GM18505 (cell line): ENCODE measurements around the gene LY6G6C.

ENCODE experiments used
- ATAC-seq: cut with Tn5 transposase; IDR thresholded peaks from one replicate; pipeline ENCODE4 v1.9.1; 2021; ENCODE audit not compliant: unreplicated experiment
- POLR2A ChIP-seq: IDR thresholded peaks from 4 replicates; pipeline ENCODE4 v1.6.1; 2011; ENCODE audit warnings: borderline replicate concordance; ENCODE audit not compliant: insufficient read depth, insufficient read length; ENCODE audit errors: extremely low read depth

Gene LY6G6C

DNA sequence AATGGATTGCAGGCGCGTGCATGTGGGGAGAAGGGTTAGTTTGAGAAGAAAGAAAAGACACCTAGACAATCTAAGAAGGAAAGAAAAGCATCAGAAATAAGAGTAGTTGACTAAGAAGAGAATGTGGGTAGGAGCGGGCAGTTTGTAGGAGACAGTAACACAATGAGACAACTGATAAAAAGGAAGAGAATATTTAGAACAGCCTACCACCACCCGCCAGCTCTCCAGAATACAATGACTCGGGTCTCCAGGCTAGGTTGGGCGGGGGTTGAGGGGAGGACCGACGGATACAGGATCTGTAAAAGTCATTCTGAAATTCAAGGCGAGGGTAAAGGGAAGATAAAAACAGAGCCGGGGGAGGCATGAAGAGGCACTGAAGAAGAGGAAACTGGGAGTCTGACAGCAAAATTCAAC is 19.1 kb downstream of the LY6G6C start:
- ATAC-seq, result no peak
- no peak for TF ChIP-seq POLR2A

- no peak for ATAC-seq
- no peak for TF ChIP-seq POLR2A
Measured at GRCh38 chr6:31701666-31702404, 19.7 kb downstream of the LY6G6C start.

GRCh38 chr6:31700740-31701401 is 20.7 kb downstream of the LY6G6C start:
- no peak for ATAC-seq

DNA sequence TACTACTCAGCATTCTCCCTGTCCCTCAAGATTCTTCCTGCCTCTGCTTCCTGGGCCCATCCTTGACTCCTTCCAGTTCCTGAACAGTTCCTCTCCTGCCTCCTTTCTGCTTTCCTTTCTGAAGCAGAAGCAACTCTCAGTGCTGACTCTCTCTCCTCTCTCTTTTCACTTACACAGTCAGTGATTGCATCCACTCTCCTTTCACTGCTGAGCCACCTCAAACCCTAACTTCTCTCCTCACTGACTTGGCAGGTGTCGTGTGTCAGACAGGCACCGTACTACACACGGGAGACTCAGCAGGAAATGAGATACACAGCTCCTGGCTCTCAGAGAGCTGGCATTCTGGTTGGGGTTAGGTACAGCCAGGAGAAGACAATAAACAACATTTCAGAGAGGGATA is 24.0 kb downstream of the LY6G6C start:
- no peak for TF ChIP-seq POLR2A
- ATAC-seq, result no peak

More at GRCh38 chr6:31700740-31701401, 20.7 kb downstream of the LY6G6C start:
- no peak for TF ChIP-seq POLR2A

GRCh38 chr6:31693535-31693934 is 28.0 kb downstream of the LY6G6C start:
- no peak for ATAC-seq
- no peak for TF ChIP-seq POLR2A

- TF ChIP-seq POLR2A, result no peak
- no peak for ATAC-seq
Measured at GRCh38 chr6:31692886-31693285, 28.7 kb downstream of the LY6G6C start.

- no peak for TF ChIP-seq POLR2A
- ATAC-seq, result no peak
Measured at GRCh38 chr6:31692353-31692752, 29.2 kb downstream of the LY6G6C start.

GRCh38 chr6:31691564-31692108 is 29.9 kb downstream of the LY6G6C start:
- no peak for ATAC-seq
- TF ChIP-seq POLR2A, result no peak

- no peak for ATAC-seq
- no peak for TF ChIP-seq POLR2A
Measured at GRCh38 chr6:31691078-31691463, 30.5 kb downstream of the LY6G6C start.

- no peak for ATAC-seq
Measured at GRCh38 chr6:31690231-31691077, 31.1 kb downstream of the LY6G6C start.

GRCh38 chr6:31689249-31690110 is 32.1 kb downstream of the LY6G6C start:
- TF ChIP-seq POLR2A, result no peak
- ATAC-seq, result no peak

More at GRCh38 chr6:31690231-31691077, 31.1 kb downstream of the LY6G6C start:
- TF ChIP-seq POLR2A, result no peak
